Astrocyte of the cerebellum (primary cell): Measurements from ENCODE around the gene CNNM4.
A peak's percentile ranks its signal among the peaks of the same experiment; 100 is the strongest.

Experiments
- DNase-seq: peaks from one replicate; pipeline ENCODE4 v3.0.0-alpha.2; 2011; ENCODE audit warnings: low read depth
- H3K4me3 ChIP-seq: 2 replicates; pipeline ENCODE4 v1.5.1; 2011; ENCODE audit warnings: mild to moderate bottlenecking, low read depth, low read length, moderate library complexity
- in situ Hi-C: cut with HindIII; loops from 2 replicates; pipeline ENCODE4 v1.10.0; 2017; ENCODE audit warnings: low sequenced_read_pairs
- TF ChIP-seq, protein P1 (sequence below): IDR thresholded peaks from 2 replicates; pipeline ENCODE4 v1.5.1; 2012; ENCODE audit warnings: low read length, low read depth, moderate library complexity, mild to moderate bottlenecking; ENCODE audit errors: missing control alignments

The CNNM4 gene

DNA sequence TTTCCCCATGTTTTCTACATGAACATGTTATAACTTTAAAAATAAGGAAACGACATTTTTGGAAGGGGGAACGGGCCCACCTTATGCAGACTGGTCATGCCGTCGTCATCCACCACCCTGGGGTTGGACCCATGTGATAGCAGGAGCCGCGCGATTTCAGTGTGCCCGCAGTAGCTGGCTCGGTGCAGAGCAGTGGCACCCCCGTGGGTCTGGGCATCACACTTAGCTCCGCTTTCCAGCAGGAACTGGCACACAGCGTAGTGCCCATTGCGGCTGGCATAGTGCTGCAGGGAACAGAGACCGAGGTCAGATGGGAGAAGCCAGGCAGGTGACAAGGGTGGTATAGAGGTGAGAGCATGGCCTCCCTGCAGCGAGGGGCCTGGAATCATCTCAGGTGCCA, 92.6 kb downstream of the CNNM4 start:
- in situ Hi-C loops: no loop called here
- DNase-seq: no peak
- H3K4me3 ChIP-seq: no peak overlapping the region
- TF ChIP-seq, protein P1, sequence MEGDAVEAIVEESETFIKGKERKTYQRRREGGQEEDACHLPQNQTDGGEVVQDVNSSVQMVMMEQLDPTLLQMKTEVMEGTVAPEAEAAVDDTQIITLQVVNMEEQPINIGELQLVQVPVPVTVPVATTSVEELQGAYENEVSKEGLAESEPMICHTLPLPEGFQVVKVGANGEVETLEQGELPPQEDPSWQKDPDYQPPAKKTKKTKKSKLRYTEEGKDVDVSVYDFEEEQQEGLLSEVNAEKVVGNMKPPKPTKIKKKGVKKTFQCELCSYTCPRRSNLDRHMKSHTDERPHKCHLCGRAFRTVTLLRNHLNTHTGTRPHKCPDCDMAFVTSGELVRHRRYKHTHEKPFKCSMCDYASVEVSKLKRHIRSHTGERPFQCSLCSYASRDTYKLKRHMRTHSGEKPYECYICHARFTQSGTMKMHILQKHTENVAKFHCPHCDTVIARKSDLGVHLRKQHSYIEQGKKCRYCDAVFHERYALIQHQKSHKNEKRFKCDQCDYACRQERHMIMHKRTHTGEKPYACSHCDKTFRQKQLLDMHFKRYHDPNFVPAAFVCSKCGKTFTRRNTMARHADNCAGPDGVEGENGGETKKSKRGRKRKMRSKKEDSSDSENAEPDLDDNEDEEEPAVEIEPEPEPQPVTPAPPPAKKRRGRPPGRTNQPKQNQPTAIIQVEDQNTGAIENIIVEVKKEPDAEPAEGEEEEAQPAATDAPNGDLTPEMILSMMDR: no peak

DNA sequence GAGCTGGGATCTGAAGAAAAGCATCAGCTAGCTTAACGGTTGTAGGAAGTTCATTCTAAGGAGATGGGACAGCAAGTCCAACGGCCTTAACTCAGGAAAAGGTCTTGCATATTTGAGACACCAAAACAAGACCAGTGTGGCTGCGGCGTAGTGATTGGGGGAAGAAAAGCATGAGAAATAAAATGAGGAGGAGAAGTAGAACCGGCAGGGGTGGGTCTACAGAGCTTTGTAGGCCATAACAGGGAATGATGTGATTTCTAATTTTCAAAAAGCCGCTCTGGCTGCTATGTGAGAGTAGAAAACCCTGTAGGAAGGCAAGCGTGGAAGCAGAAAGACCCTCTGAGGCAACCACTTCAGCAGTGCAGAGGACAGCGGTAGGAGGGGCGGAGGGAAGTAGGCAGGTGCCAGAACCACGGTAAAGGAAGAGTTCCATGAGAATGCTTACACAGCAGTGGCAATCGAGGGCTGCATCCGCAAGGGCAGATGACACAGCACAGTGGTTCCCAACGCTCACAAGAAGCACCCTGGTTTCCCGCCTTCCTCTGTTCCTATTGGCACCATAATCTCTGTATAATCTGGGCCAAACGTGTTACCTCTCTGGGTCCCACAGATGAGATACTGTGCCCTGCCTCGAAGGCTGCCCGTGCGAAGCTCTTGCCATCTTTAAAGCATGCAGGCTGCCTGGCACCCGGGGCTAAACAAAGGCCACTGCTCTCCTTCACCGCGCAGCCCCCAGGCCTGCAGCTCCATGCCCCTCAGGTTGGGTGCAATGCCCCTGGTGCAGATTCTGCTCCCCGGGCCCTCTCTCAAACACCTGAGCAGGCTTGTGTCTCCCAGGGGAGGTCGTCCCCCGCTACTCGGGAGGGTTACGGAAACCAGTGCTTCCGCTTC, 96.3 kb downstream of the CNNM4 start:
- TF ChIP-seq, protein P1: no peak
- no peak for DNase-seq
- H3K4me3 ChIP-seq: peak overlapping the region; percentile 71
- in situ Hi-C loops: no loop called here

DNA sequence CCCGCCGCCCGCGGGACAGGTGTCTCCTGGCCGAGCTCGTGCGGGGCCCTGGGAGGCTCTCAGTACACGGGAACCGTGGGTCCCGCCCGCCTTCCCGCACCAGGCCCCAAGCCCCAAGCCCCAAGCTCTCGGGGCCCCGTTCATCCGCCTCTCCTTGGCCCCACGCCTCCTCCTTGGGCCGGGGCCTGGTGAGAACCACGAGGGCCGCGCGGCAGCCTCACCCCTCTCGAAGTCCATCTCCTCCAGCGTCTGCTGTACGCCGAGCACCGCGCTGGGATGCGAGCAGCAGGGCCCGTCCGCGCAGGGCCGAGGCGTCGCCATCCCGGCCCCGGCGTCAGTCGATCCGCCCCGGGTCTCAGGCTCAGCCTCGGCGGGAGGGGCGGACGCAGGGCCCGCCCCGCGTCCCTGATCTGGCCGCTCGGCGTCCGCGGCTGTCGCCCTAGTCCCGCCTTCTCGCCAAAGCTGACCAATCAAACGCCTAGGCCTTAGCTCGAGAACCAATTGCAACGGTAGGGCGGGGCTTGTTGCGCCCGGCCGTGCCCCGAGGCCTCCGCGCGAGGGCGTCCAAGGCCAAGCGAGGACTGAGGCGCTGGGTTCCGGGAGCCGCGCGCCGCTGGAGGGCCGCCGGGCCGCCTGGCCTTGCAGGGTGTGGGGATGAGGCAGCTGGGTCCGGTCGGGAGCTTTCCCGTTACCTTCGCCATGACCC, 97.1 kb downstream of the CNNM4 start, which contains the start of gene ANKRD39:
ANKRD39 (minus strand) TSS at position 350 of the 706 bp plus-strand sequence; CDS start at position 321, 29 bp downstream.
- TF ChIP-seq, protein P1: peak; percentile 77
- peak within 1 kb of the TSS; percentile 71 for H3K4me3 ChIP-seq
- in situ Hi-C loops: no loop called here
- peak; percentile 97 for DNase-seq

DNA sequence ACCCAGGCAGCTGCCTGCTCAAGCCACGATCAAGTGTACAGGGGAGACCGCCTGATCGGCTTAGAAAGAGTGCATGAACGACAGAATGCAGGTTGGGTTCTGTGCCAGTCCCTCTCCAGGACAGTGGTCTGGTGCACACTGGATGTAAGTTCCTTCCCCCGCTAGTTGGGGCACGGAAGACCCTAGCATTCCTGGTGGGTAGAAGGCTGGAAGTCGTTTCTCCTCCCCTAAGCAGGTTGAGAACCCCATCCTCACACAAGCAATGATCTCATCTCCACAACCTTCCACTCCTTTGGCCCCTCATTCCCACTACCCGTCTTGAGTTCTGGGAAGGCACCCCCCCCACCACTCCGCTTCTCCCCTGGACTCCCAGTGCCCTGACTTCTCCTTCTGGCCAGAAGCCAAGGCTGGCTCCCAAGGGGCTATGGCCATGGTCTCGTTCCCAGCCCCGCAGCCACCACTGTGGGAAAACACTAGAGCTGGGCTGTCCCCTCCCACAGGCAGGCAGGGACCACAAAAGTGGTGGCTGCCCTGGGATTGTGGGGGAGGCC, 98.5 kb downstream of the CNNM4 start:
- TF ChIP-seq, protein P1: no peak
- H3K4me3 ChIP-seq: peak overlapping the region; percentile 71
- no peak for DNase-seq
- in situ Hi-C loops: no loop called here

- TF ChIP-seq, protein P1: no peak
- H3K4me3 ChIP-seq: no peak overlapping the region
- DNase-seq: no peak
- in situ Hi-C loops: no loop called here
These were observed 99.0 kb downstream of the CNNM4 start for GRCh38 chr2:96859681-96860064.
